DOHH2 (cell line): ENCODE results near the gene ABCC11.

ENCODE experiments used
- H3F3A ChIP-seq: fragments of 200-600 bp; sonication (generic), shearing (Covaris generic); 2 replicates; pipeline ENCODE4 v1.6.0; 2016; ENCODE audit warnings: antibody characterized with exemption, mild to moderate bottlenecking; ENCODE audit not compliant: control insufficient read depth, insufficient read depth
- H3K27ac ChIP-seq: fragments of 200-600 bp; sonication (generic); 2 replicates; pipeline ENCODE4 v1.5.1; 2014; ENCODE audit warnings: low read depth, mild to moderate bottlenecking, low read length, moderate library complexity
- H3K27me3 ChIP-seq: fragments of 200-600 bp; sonication (generic); 2 replicates; pipeline ENCODE4 v1.6.1; 2014; ENCODE audit warnings: mild to moderate bottlenecking, low read length, mixed read lengths; ENCODE audit not compliant: control insufficient read depth
- H3K36me3 ChIP-seq: fragments of 200-600 bp; sonication (generic); 2 replicates; pipeline ENCODE4 v1.6.1; 2014; ENCODE audit warnings: mild to moderate bottlenecking, low read length, moderate library complexity, mixed read lengths; ENCODE audit not compliant: control insufficient read depth
- H3K4me1 ChIP-seq: fragments of 200-600 bp; sonication (generic); 2 replicates; pipeline ENCODE4 v1.6.1; 2014; ENCODE audit warnings: mild to moderate bottlenecking, low read length, mixed read lengths; ENCODE audit not compliant: control insufficient read depth
- H3K4me2 ChIP-seq: fragments of 200-600 bp; sonication (generic); 2 replicates; pipeline ENCODE4 v1.6.0; 2014; ENCODE audit warnings: mild to moderate bottlenecking, low read length, moderate library complexity
- H3K4me3 ChIP-seq: fragments of 200-600 bp; sonication (generic); 2 replicates; pipeline ENCODE4 v1.5.1; 2014; ENCODE audit warnings: mild to moderate bottlenecking, low read length, mixed read lengths
- H3K79me2 ChIP-seq: fragments of 200-600 bp; sonication (generic); 2 replicates; pipeline ENCODE4 v1.6.1; 2014; ENCODE audit warnings: mild to moderate bottlenecking, low read length, mixed read lengths; ENCODE audit not compliant: control insufficient read depth
- H3K9me2 ChIP-seq: fragments of 200-600 bp; sonication (generic); replicated peaks from 2 replicates; pipeline ENCODE4 v1.6.1; 2014; ENCODE audit warnings: mild to moderate bottlenecking, low read length, mixed read lengths; ENCODE audit not compliant: control insufficient read depth
- H3K9me3 ChIP-seq: fragments of 200-600 bp; sonication (generic); 2 replicates; pipeline ENCODE4 v1.6.1; 2014; ENCODE audit warnings: antibody characterized with exemption, low read length, mixed read lengths; ENCODE audit not compliant: control insufficient read depth, insufficient read depth
- H4K20me1 ChIP-seq: fragments of 200-600 bp; sonication (generic); 2 replicates; pipeline ENCODE4 v1.6.0; 2014; ENCODE audit warnings: low read depth, mild to moderate bottlenecking, antibody characterized with exemption, low read length, moderate library complexity; ENCODE audit not compliant: control insufficient read depth, insufficient read depth
- EZH2phosphoT487 ChIP-seq: fragments of 200-600 bp; sonication (generic); IDR thresholded peaks from 2 replicates; pipeline ENCODE4 v1.6.1; 2017; ENCODE audit warnings: borderline replicate concordance, mild to moderate bottlenecking, antibody characterized with exemption, low read length, moderate library complexity, mixed read lengths
- TF ChIP-seq, protein P1 (sequence below): fragments of 200-600 bp; sonication (generic); IDR thresholded peaks from one replicate; pipeline ENCODE4 v1.5.1; 2014; ENCODE audit warnings: antibody characterized with exemption, mild to moderate bottlenecking, low read depth, low read length; ENCODE audit not compliant: poor library complexity, severe bottlenecking

Gene ABCC11

GRCh38 chr16:48123104-48123788 is 124.1 kb downstream of the ABCC11 start:
- TF ChIP-seq EZH2phosphoT487, result no peak
- TF ChIP-seq, protein P1, sequence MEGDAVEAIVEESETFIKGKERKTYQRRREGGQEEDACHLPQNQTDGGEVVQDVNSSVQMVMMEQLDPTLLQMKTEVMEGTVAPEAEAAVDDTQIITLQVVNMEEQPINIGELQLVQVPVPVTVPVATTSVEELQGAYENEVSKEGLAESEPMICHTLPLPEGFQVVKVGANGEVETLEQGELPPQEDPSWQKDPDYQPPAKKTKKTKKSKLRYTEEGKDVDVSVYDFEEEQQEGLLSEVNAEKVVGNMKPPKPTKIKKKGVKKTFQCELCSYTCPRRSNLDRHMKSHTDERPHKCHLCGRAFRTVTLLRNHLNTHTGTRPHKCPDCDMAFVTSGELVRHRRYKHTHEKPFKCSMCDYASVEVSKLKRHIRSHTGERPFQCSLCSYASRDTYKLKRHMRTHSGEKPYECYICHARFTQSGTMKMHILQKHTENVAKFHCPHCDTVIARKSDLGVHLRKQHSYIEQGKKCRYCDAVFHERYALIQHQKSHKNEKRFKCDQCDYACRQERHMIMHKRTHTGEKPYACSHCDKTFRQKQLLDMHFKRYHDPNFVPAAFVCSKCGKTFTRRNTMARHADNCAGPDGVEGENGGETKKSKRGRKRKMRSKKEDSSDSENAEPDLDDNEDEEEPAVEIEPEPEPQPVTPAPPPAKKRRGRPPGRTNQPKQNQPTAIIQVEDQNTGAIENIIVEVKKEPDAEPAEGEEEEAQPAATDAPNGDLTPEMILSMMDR, result no peak
- Histone ChIP-seq H3K9me3 (no peaks in the 10 kb centered on the region), H3K4me1 (no peaks in the 10 kb centered on the region), H3K79me2 (no peaks in the 10 kb centered on the region), H3K27me3 (no peaks in the 10 kb centered on the region), H3K27ac (no peak overlapping the region), H3F3A (no peaks in the 10 kb centered on the region), H3K9me2 (no peaks in the 10 kb centered on the region), H4K20me1 (no peaks in the 10 kb centered on the region), H3K4me2 (no peak overlapping the region), H3K36me3 (no peaks in the 10 kb centered on the region), H3K4me3 (no peak overlapping the region)

DNA sequence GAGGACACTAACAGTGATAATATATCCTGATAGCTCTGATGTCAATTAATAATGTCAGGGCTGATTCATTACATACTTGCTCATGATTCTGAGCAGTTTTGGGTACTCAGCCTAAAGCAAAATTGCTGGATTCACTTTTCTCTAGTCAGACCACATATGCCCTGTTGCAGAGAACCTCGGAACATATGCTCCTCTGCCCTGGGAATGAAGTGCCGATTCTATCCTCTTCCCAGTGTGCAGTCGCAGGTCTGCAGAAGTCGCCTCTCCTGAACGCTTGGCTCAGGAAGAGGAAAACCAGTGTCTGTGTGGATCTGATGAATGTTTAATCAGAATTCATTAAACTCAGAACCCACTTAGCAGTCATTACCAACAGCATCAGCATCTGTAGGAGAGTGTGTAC is 126.1 kb downstream of the ABCC11 start:
- Histone ChIP-seq H3K4me3 (no peak overlapping the region), H3K9me2 (no peaks in the 10 kb centered on the region)

GRCh38 chr16:48118841-48119240 is 128.5 kb downstream of the ABCC11 start:
- Histone ChIP-seq H4K20me1 (no peaks in the 10 kb centered on the region), H3K36me3 (no peaks in the 10 kb centered on the region), H3K9me3 (no peaks in the 10 kb centered on the region), H3F3A (no peaks in the 10 kb centered on the region), H3K27ac (no peak overlapping the region), H3K4me3 (no peak overlapping the region), H3K79me2 (no peaks in the 10 kb centered on the region), H3K27me3 (no peaks in the 10 kb centered on the region), H3K4me1 (no peaks in the 10 kb centered on the region), H3K9me2 (no peaks in the 10 kb centered on the region), H3K4me2 (no peak overlapping the region)
- TF ChIP-seq, protein P1, result no peak
- TF ChIP-seq EZH2phosphoT487, result no peak

More for the DNA sequence above, 126.1 kb downstream of the ABCC11 start:
- Histone ChIP-seq H3K27ac (no peak overlapping the region), H3K36me3 (no peaks in the 10 kb centered on the region), H3K79me2 (no peaks in the 10 kb centered on the region), H4K20me1 (no peaks in the 10 kb centered on the region), H3K4me2 (no peak overlapping the region), H3F3A (no peaks in the 10 kb centered on the region), H3K4me1 (no peaks in the 10 kb centered on the region), H3K27me3 (no peaks in the 10 kb centered on the region), H3K9me3 (no peaks in the 10 kb centered on the region)
- TF ChIP-seq, protein P1, result no peak
- TF ChIP-seq EZH2phosphoT487, result no peak
